AG09319 (cell line): ENCODE results near the gene TIPRL.

ENCODE experiments used
- DNase-seq: peaks from one replicate; pipeline ENCODE4 v3.0.0-alpha.2; 2010; ENCODE audit warnings: low read depth; ENCODE audit errors: extremely low read depth
- CTCF ChIP-seq: IDR thresholded peaks from 2 replicates; pipeline ENCODE4 v1.5.1; 2011; ENCODE audit warnings: low read depth, mild to moderate bottlenecking, inconsistent platforms, low read length, moderate library complexity

The TIPRL gene

DNA sequence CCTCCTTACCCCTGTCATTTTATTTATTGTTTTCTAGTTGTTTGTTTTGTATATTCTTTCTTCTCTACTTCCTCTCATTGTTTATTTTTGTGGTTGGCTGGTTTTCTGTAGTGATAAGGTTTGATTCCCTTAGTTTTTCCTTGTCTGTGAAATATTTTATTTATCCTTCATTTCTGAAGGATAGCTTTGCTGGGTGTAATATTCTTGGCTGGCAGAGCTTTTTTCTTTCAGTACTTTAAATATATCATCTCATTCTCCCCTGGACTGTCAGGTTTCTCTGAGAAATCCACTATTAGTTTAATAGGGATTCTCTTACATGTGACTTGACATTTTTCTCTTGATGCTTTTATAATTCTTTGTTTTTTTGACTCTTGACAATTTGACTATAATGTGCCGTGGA is 18.8 kb upstream of the TIPRL start:
- no peak for DNase-seq
- TF ChIP-seq CTCF = no peak

- DNase-seq = no peak
- no peak for TF ChIP-seq CTCF
Measured at GRCh38 chr1:168161459-168161858, 17.3 kb upstream of the TIPRL start.

DNA sequence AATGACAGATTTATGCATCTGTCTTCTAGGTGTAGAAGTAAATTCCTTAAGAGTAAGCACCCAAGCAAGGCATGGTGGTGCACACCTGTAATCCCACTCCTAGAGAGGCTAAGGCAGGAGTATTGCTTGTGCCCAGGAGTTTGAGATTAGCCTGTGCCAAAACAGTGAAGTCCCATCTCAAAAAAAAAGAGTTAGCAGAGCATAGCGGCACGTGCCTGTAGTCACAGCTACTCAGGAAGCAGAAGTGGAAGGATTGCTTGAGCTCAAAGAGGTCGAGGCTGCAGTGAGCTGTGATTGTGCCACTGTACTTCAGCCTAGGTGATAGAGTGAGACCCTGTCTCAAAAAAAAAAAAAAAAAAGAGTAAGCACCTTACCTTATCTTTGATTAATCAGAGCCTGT is 15.1 kb upstream of the TIPRL start:
- no peak for DNase-seq
- no peak for TF ChIP-seq CTCF

GRCh38 chr1:168164771-168165170 is 14.0 kb upstream of the TIPRL start:
- no peak for DNase-seq
- no peak for TF ChIP-seq CTCF

DNA sequence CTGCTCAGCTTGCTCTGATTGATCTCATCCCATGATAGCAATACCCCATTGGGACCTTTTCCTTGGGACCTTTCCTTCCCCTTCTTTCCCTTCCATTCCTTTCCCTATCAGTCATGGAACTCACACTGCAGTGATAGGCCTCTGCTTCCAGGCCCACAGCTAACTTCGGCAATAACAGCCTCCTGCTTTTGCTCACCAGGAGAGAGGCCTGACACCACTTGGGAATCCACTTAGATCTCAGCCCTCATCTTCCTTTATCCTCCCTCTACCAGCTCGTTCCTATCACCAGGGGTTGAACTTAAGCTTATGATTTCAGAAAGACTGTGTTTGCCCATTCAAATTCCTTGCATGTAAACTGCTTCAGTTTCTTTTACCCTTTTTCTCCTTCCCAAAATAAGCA is 11.0 kb upstream of the TIPRL start:
- no peak for DNase-seq
- TF ChIP-seq CTCF = no peak

GRCh38 chr1:168170564-168171508 is 7.9 kb upstream of the TIPRL start:
- DNase-seq = no peak
- no peak for TF ChIP-seq CTCF

DNA sequence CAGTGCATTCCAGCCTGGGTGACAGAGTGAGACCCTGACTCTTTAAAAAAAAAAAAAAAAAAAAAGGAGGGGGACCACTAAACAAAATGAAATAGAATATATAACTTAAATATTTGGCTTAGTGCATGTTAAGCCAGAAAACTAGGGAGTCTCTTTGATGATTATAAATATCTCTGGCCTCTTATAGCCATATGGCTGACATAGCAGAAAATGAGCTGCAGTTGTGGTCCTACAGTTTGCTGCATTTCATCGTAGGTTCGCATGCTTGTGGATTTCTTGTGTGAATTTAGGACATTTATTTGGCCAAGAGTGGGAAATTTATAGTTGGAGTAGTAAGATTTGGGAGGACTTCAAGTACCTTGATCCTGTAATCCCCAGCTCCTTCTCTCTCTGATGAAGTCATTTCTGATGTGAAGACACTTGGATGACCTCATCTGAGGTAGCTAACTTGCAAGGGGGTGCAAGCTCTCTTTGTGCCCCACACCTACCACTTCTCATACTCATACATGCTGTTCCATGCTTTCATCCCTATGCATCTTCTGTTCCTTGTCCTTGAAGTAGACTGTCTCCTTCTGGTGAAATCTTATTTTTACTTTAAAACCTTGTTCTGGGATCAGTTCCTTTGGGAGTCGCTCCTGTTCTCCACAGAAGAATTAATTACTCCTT is 6.4 kb upstream of the TIPRL start:
- TF ChIP-seq CTCF = no peak

More for the DNA sequence above, 6.4 kb upstream of the TIPRL start:
- DNase-seq = no peak
